IPS DF 6.9 (cell line): ENCODE measurements around the gene PLIN5.

Experiments used
- DNase-seq: peaks from one replicate; pipeline ENCODE4 v3.0.0-alpha.2; 2013; ENCODE audit warnings: low read depth, low spot score
- H3K27ac ChIP-seq: one replicate; pipeline ENCODE4 v1.5.1; 2013; ENCODE audit warnings: low read length, control low read depth
- H3K27me3 ChIP-seq: 2 replicates; pipeline ENCODE4 v1.6.1; 2013; ENCODE audit warnings: mild to moderate bottlenecking, low read length; ENCODE audit not compliant: control insufficient read depth, insufficient read depth
- H3K36me3 ChIP-seq: 2 replicates; pipeline ENCODE4 v1.6.1; 2013; ENCODE audit warnings: low read length; ENCODE audit not compliant: control insufficient read depth, insufficient read depth
- H3K4me1 ChIP-seq: 2 replicates; pipeline ENCODE4 v1.6.1; 2013; ENCODE audit warnings: low read length; ENCODE audit not compliant: control insufficient read depth, insufficient read depth
- H3K4me3 ChIP-seq: 2 replicates; pipeline ENCODE4 v1.5.1; 2013; ENCODE audit warnings: mild to moderate bottlenecking, low read length
- H3K9me3 ChIP-seq: 2 replicates; pipeline ENCODE4 v1.6.1; 2013; ENCODE audit warnings: low read length, inconsistent platforms; ENCODE audit not compliant: control insufficient read depth, insufficient read depth
- WGBS: extraction: QIAGEN DNeasy Blood & Tissue Kit; methylation state at CpG from one replicate; pipeline ENCODE4 v1.1.7; 2013; ENCODE audit warnings: mixed read lengths, missing lambda C conversion rate; ENCODE audit not compliant: insufficient read length, insufficient coverage; 5-methylcytosine and 5-hydroxymethylcytosine counted together

PLIN5 gene

GRCh38 chr19:4511300-4512054 lies 23.5 kb downstream of the PLIN5 start:
- no peak for DNase-seq
- Histone ChIP-seq H3K4me3 (no peak overlapping the region), H3K9me3 (no peaks in the 10 kb centered on the region), H3K4me1 (no peaks in the 10 kb centered on the region), H3K36me3 (no peaks in the 10 kb centered on the region), H3K27ac (no peak overlapping the region), H3K27me3 (peaks cover 9% of the 10 kb centered on the region; the same call in 1 of the 2 replicates)
- WGBS: no CpG with 5 or more reads among the region's 27 CpGs

- no peaks in the 10 kb centered on the region for H3K4me1 ChIP-seq
- H3K36me3 ChIP-seq: no peaks in the 10 kb centered on the region
- no peak overlapping the region for H3K4me3 ChIP-seq
- no peak overlapping the region for H3K27ac ChIP-seq
- peaks cover 9% of the 10 kb centered on the region; the same call in 1 of the 2 replicates for H3K27me3 ChIP-seq
- WGBS: no CpG with 5 or more reads among the region's 37 CpGs
- no peaks in the 10 kb centered on the region for H3K9me3 ChIP-seq
- no peak for DNase-seq
Observed at GRCh38 chr19:4510435-4511255, 24.4 kb downstream of the PLIN5 start.

GRCh38 chr19:4508698-4509097 lies 26.3 kb downstream of the PLIN5 start:
- no peaks in the 10 kb centered on the region for H3K4me1 ChIP-seq
- DNase-seq: no peak
- WGBS: no CpG with 5 or more reads among the region's 21 CpGs
- H3K36me3 ChIP-seq: peaks cover 2% of the 10 kb centered on the region
- no peak overlapping the region for H3K27ac ChIP-seq
- H3K9me3 ChIP-seq: no peaks in the 10 kb centered on the region
- no peak overlapping the region for H3K4me3 ChIP-seq
- H3K27me3 ChIP-seq: peaks cover 9% of the 10 kb centered on the region; the same call in 1 of the 2 replicates

GRCh38 chr19:4507804-4508203 lies 27.2 kb downstream of the PLIN5 start:
- Histone ChIP-seq H3K9me3 (no peaks in the 10 kb centered on the region), H3K36me3 (peaks cover 4% of the 10 kb centered on the region), H3K27me3 (peaks cover 9% of the 10 kb centered on the region; the same call in 1 of the 2 replicates), H3K4me1 (no peaks in the 10 kb centered on the region), H3K27ac (no peak overlapping the region), H3K4me3 (no peak overlapping the region)
- no peak for DNase-seq
- no CpG with 5 or more reads among the region's 17 CpGs for WGBS

GRCh38 chr19:4507150-4507452 lies 27.9 kb downstream of the PLIN5 start:
- Histone ChIP-seq H3K36me3 (peaks cover 11% of the 10 kb centered on the region), H3K27ac (no peak overlapping the region), H3K4me3 (no peak overlapping the region), H3K9me3 (no peaks in the 10 kb centered on the region), H3K27me3 (peaks cover 6% of the 10 kb centered on the region; the same call in 1 of the 2 replicates), H3K4me1 (no peaks in the 10 kb centered on the region)
- DNase-seq: no peak
- no CpG with 5 or more reads among the region's 12 CpGs for WGBS

GRCh38 chr19:4506449-4507149 lies 28.4 kb downstream of the PLIN5 start:
- no CpG with 5 or more reads among the region's 17 CpGs for WGBS
- no peaks in the 10 kb centered on the region for H3K9me3 ChIP-seq
- H3K4me3 ChIP-seq: no peak overlapping the region
- no peaks in the 10 kb centered on the region for H3K4me1 ChIP-seq
- DNase-seq: no peak
- no peak overlapping the region for H3K27ac ChIP-seq
- peaks cover 14% of the 10 kb centered on the region for H3K36me3 ChIP-seq
- H3K27me3 ChIP-seq: peaks cover 3% of the 10 kb centered on the region; the same call in 1 of the 2 replicates

GRCh38 chr19:4505570-4506448 lies 29.2 kb downstream of the PLIN5 start:
- no peaks in the 10 kb centered on the region for H3K4me1 ChIP-seq
- no peaks in the 10 kb centered on the region for H3K9me3 ChIP-seq
- no peaks in the 10 kb centered on the region for H3K27me3 ChIP-seq
- no peak for DNase-seq
- WGBS: no CpG with 5 or more reads among the region's 34 CpGs
- H3K36me3 ChIP-seq: peaks cover 22% of the 10 kb centered on the region
- H3K27ac ChIP-seq: no peak overlapping the region
- no peak overlapping the region for H3K4me3 ChIP-seq

- WGBS: no CpG with 5 or more reads among the region's 15 CpGs
- Histone ChIP-seq H3K27me3 (no peaks in the 10 kb centered on the region), H3K4me3 (no peak overlapping the region), H3K36me3 (peaks cover 24% of the 10 kb centered on the region), H3K9me3 (no peaks in the 10 kb centered on the region), H3K4me1 (no peaks in the 10 kb centered on the region), H3K27ac (no peak overlapping the region)
- DNase-seq: no peak
Observed at GRCh38 chr19:4504891-4505569, 30.0 kb downstream of the PLIN5 start.

GRCh38 chr19:4504297-4504701 lies 30.7 kb downstream of the PLIN5 start:
- Histone ChIP-seq H3K4me3 (no peak overlapping the region), H3K36me3 (peaks cover 24% of the 10 kb centered on the region), H3K9me3 (no peaks in the 10 kb centered on the region), H3K4me1 (no peaks in the 10 kb centered on the region), H3K27me3 (no peaks in the 10 kb centered on the region), H3K27ac (no peak overlapping the region)
- no peak for DNase-seq
- WGBS: no CpG with 5 or more reads among the region's 23 CpGs
